ENCODE results near the gene ARHGEF40.

DNA sequence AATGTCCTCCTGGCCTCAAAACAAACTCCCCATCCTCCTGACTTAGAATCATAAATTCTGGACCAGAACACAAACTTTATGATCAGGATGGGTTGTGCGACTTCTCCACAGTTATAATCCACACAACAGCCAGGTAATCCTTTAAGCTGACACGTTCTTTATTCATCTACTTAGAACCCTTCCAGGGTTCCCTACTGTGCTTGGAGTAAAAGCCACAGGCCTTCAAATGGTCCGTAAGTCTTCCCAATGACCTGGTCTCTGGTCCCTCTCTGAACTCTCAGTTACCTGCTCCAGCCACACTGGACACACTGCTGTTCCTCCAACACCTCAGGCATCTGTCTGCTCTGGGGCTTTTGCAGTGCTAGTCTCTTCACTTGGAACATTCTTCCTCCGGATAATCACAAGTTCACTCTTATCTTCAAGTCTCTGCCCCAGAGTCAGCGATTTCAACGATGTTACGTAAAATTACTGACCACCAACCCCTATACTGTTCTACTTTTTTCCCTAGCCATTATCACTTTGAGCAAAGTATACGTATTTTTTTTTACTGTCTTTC lies 29.7 kb upstream of the ARHGEF40 start:
- TF ChIP-seq EZH2 (IDR thresholded peaks at IDR 0.05; ENCODE audit: insufficient read depth, poor library complexity, severe bottlenecking): no peak
- no peak for TF ChIP-seq EZH2phosphoT487 (IDR thresholded peaks at IDR 0.05; ENCODE audit: insufficient read depth, low read depth)

Data from GM23248 (cell line).